ENCODE measurements around the gene OPA3. TPM values are rescaled to one million over a fixed set of nuclear protein-coding genes. Genes with fewer than 3 reads are reported as not detected.

Gene OPA3
- total RNA-seq, 1 experiment from 2014 or later, result 10.7 TPM

DNA sequence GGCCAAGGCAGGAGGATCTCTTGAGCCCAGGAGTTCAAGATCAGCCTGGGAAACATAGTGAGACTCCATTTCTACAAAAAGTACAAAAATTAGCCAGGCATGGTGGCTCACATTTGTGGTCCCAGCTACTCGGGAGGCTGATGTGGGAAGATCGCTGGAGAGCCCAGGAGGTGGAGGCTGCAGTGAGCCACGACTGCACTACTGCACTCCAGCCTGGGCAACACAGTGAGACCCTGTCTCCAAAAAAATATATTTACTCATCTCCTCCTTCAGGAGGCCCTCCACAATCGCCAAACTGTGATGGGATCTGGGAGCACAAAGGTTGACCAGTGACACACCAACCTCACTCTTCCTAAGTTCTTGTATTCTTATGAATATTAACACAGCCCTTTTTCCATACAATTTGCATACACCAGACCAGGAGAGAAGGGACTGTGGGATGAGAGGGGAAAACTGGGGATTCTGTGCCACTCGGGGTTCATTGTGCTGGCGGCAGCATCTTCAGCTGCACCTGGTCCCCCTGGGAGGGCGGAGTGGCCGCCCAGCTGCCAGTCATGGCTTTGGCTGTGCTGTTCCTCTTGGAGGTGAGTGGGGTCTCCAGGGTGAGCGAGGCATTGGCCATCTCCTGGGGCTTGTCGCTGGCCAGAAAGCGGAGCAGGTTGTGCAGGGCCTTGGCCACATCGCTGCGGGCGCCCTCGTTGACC, 5.8 kb upstream of the OPA3 start:
- Histone ChIP-seq H3K27me3 (replicated peaks) (no peaks in the 10 kb centered on the region), H3K4me3 (no peak overlapping the region), H3K9me3 (replicated peaks) (no peaks in the 10 kb centered on the region), H3K27ac (no peak overlapping the region), H3K4me1 (replicated peaks) (peaks cover under 1% of the 10 kb centered on the region), H3K36me3 (no peaks in the 10 kb centered on the region)
- DNase-seq (ENCODE audit: low read depth in 1 of 2, low spot score in 2 of 2), result no peak

DNA sequence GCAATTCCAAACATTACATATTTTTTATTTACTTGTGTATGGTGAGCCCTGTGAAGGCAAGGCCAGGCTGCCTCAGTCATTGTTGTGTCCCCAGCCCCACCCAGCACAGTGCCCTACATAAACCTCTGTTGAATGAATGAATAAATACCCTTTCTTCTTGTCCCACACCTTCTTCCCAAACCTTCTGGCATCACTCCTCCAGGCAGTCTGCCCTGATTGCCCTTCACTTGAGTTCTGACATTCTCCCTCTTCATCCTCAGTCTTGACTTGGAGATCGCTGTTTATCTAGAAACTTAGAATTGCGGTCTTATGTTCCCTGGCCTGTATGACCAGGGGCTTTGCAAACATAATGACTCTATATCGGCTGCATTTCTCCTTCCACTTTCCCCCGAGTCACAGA, 5.2 kb upstream of the OPA3 start:
- Histone ChIP-seq H3K4me3 (no peak overlapping the region), H3K9me3 (replicated peaks) (no peaks in the 10 kb centered on the region)

DNA sequence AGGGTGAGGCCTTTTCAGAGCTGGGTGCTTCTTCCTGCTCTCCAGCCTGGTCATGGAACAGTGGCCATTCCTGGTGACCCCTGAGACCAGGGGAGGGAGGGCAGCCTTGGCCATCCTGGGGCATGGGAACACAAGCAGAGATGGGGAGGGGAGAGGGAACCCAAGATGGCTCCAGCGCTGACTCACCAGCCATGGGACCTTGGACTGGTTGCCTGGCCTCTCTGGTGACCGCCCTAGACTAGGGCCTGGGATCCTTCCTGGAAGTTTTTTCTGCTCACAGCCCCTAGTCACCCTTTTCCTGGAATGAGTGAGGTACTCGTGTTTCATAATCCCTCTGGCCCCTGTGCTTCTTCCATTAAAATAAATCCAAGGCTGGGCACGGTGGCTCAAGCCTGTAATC, 3.3 kb upstream of the OPA3 start:
- Histone ChIP-seq H3K4me1 (replicated peaks) (peaks cover 12% of the 10 kb centered on the region), H3K4me3 (no peak overlapping the region), H3K9me3 (replicated peaks) (no peaks in the 10 kb centered on the region), H3K36me3 (0 out of 2 replicates have a peak, but pooled peaks cover 7% of the 10 kb centered on the region), H3K27me3 (replicated peaks) (no peaks in the 10 kb centered on the region), H3K27ac (no peak overlapping the region)
- DNase-seq (ENCODE audit: low read depth in 1 of 2, low spot score in 2 of 2), result no peak

More for the DNA sequence above, 5.2 kb upstream of the OPA3 start:
- Histone ChIP-seq H3K27me3 (replicated peaks) (no peaks in the 10 kb centered on the region), H3K27ac (no peak overlapping the region), H3K36me3 (no peaks in the 10 kb centered on the region), H3K4me1 (replicated peaks) (peaks cover 6% of the 10 kb centered on the region)
- no peak for DNase-seq (ENCODE audit: low read depth in 1 of 2, low spot score in 2 of 2)

DNA sequence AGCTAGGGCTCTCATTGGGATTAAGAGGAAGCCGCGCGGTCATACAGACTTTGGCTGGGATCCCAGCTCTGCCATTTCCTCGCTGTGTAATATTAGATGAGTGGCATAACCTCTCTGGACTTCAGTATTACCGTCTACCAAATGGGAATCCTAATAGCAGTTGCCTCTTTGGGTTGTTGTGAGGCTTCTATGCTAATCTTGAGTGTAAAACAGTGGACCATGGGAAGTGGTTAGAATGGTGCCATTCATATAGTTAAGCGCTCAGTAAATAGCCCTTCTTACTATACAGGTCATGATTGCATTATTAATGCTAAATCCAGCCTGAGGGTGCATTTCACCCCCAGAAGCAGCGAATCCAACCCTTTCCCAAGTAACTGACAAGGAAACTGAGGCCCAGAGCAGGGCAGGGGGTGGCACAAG, 566 bp upstream of the OPA3 start:
- Histone ChIP-seq H3K4me3 (peak overlapping the region; percentile 67), H3K4me1 (replicated peaks) (peaks cover 12% of the 10 kb centered on the region), H3K27ac (peak overlapping the region; percentile 96), H3K36me3 (0 out of 2 replicates have a peak, but pooled peaks cover 7% of the 10 kb centered on the region), H3K9me3 (replicated peaks) (no peaks in the 10 kb centered on the region), H3K27me3 (replicated peaks) (no peaks in the 10 kb centered on the region)
- no peak for DNase-seq (ENCODE audit: low read depth in 1 of 2, low spot score in 2 of 2)

DNA sequence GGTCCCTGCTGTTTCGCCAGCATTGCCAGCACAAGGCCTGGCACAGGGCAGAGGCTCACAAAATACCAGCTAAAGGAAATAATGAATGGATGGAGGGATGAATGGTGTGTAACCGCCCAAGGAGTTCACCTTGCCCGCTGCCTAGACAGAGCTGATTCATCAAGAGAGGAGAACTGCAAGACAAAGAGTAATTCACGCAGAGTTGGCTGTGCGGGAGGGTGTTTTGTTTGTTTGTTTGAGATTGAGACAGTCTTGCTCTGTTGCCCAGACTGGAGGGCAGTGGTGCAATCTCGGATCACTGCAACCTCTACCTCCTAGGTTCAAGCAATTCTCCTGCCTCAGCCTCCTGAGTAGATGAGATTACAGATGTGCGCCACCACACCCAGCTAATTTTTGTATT, 3.0 kb downstream of the OPA3 start:
- no peak overlapping the region for H3K27ac ChIP-seq
- no peaks in the 10 kb centered on the region for H3K27me3 ChIP-seq (replicated peaks)
- 0 out of 2 replicates have a peak, but pooled peaks cover 7% of the 10 kb centered on the region for H3K36me3 ChIP-seq
- no peak for DNase-seq (ENCODE audit: low read depth in 1 of 2, low spot score in 2 of 2)
- peaks cover 32% of the 10 kb centered on the region for H3K4me1 ChIP-seq (replicated peaks)
- no peak overlapping the region for H3K4me3 ChIP-seq
- H3K9me3 ChIP-seq (replicated peaks), result no peaks in the 10 kb centered on the region

DNA sequence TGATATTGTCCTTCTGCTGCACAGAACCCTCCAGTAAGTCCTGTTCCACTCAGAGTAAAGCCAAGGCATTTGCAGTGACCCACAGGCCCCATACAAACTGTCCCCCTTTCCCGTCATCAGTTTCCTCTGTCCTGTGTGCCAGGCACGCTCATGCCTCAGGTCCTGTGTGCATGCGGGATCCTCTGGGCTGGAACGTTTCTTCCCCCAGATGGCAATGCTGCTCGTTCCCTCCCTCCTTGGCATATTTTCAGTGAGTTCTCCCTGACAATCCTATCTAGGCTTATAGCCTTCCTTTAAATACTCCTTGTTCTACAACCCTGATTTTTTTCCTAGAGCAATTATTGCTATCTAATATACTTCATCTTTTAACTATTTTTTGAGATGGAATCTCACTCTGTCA, 5.7 kb downstream of the OPA3 start:
- Histone ChIP-seq H3K4me3 (no peak overlapping the region), H3K27ac (no peak overlapping the region), H3K4me1 (replicated peaks) (peaks cover 31% of the 10 kb centered on the region), H3K9me3 (replicated peaks) (no peaks in the 10 kb centered on the region), H3K27me3 (replicated peaks) (no peaks in the 10 kb centered on the region), H3K36me3 (0 out of 2 replicates have a peak, but pooled peaks cover 5% of the 10 kb centered on the region)
- no peak for DNase-seq (ENCODE audit: low read depth in 1 of 2, low spot score in 2 of 2)

DNA sequence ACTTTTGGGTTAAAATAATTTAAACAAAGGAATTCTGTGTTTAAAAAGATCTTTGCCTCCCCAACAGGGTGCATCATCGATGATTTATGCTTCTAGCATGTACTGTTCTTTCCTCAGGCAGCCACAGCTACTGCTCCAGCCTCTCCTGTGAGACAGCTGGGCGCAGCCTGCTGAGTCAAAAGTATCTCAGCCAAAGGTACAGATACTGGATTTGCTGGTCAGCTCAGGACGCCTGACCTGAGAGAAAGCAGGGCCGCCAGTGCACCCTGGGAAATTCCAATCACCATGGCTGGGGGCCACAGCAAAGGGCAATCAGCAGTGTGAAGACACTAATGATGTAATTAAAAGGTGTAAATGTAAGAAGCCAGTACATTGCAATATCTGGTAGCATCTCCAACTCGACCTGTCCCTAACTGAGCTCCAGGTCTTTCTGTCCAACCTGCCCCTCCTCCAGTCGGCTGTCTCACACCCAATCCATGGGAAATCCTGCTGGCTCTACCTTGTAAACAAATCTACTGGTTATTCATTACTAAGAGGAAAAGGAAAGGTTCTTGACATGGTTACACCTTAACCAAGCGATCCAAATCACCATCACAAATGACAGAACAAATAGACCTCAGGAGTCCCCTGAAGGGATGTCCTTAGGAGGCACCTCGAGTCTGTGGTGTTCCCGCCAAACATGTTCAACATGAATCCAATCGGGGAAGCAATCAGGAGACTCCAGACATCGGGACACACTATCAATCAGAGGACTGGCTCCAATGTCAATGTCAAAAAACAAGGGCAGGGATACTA, 7.3 kb downstream of the OPA3 start:
- Histone ChIP-seq H3K4me3 (no peak overlapping the region), H3K36me3 (0 out of 2 replicates have a peak, but pooled peaks cover 4% of the 10 kb centered on the region)
- peak; percentile 47 to 74 for DNase-seq (ENCODE audit: low read depth in 1 of 2, low spot score in 2 of 2)

DNA sequence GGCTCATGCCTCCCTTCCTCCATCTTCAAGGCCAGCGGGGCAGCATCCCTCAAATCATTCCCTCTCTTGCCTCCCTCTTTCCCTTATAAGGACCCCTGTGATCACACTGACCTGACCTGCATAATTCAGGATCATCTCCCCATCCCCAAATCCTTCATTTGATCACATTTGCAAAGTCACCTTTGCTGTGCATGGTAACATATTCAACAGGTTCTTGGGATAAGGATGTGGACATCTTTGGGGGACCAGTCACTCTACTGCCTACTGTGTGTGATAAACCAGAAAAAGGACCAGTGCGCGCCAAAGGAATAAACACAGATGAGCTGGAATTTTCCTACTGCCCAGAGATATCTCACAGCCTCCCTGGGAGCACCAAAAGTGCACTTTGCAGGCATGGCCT, 7.9 kb downstream of the OPA3 start:
- Histone ChIP-seq H3K36me3 (0 out of 2 replicates have a peak, but pooled peaks cover 4% of the 10 kb centered on the region), H3K27ac (peak overlapping the region; percentile 26; the same call in 1 of the 2 replicates), H3K4me1 (replicated peaks) (peaks cover 26% of the 10 kb centered on the region), H3K9me3 (replicated peaks) (no peaks in the 10 kb centered on the region), H3K27me3 (replicated peaks) (no peaks in the 10 kb centered on the region), H3K4me3 (no peak overlapping the region)
- DNase-seq (ENCODE audit: low read depth in 1 of 2, low spot score in 2 of 2), result no peak

More for the DNA sequence above, 7.3 kb downstream of the OPA3 start:
- peaks cover 26% of the 10 kb centered on the region for H3K4me1 ChIP-seq (replicated peaks)
- peak overlapping the region; percentile 29 for H3K27ac ChIP-seq
- H3K27me3 ChIP-seq (replicated peaks), result no peaks in the 10 kb centered on the region
- no peaks in the 10 kb centered on the region for H3K9me3 ChIP-seq (replicated peaks)

DNA sequence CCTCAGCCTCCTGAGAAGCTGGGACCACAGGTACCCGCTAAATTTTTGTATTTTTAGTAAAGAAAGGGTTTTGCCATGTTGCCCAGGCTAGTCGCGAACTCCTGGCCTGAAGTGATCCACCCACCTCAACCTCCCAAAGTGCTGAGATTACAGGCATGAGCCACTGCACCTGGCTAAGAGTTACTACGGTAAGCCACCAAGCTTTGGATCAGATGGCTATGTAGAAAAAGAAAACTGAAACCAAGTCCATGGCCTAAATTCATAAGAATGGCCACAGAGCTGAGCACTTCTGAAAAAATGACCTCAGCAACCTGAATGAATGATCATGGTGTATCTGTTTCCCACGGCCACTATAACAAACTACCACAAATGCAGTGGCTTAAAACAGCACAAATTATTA, 9.4 kb downstream of the OPA3 start:
- Histone ChIP-seq H3K36me3 (0 out of 2 replicates have a peak, but pooled peaks cover 4% of the 10 kb centered on the region), H3K27ac (no peak overlapping the region)

DNA sequence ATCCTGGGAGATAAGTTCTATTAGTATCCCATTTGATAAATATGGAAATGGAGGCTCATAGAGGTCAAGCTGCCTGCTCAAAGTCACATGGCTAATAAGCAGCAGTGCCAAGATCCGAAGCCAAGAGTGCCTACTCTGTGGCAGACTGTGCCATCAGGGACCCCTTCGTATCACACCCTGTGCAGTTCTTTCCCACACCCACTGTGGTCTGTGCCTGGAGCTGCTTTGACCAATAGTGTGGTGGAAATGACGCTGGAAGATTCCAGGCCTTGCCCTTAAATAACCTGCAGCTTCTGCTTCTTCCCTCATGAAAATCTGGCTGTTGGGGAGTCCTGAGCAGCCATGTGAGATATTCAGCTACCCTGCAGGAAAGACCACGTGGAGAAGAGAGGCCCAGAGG, 10.1 kb downstream of the OPA3 start:
- H3K9me3 ChIP-seq (replicated peaks), result no peaks in the 10 kb centered on the region; the same call in 1 of the 2 replicates
- 0 out of 2 replicates have a peak, but pooled peaks cover 4% of the 10 kb centered on the region for H3K36me3 ChIP-seq
- DNase-seq (ENCODE audit: low read depth in 1 of 2, low spot score in 2 of 2), result no peak
- H3K27me3 ChIP-seq (replicated peaks), result no peaks in the 10 kb centered on the region
- H3K4me3 ChIP-seq, result no peak overlapping the region
- peaks cover 26% of the 10 kb centered on the region for H3K4me1 ChIP-seq (replicated peaks)
- no peak overlapping the region for H3K27ac ChIP-seq

More for the DNA sequence above, 9.4 kb downstream of the OPA3 start:
- no peaks in the 10 kb centered on the region for H3K27me3 ChIP-seq (replicated peaks)
- H3K4me1 ChIP-seq (replicated peaks), result peaks cover 26% of the 10 kb centered on the region
- DNase-seq (ENCODE audit: low read depth in 1 of 2, low spot score in 2 of 2), result no peak
- H3K4me3 ChIP-seq, result no peak overlapping the region
- no peaks in the 10 kb centered on the region; the same call in 1 of the 2 replicates for H3K9me3 ChIP-seq (replicated peaks)

DNA sequence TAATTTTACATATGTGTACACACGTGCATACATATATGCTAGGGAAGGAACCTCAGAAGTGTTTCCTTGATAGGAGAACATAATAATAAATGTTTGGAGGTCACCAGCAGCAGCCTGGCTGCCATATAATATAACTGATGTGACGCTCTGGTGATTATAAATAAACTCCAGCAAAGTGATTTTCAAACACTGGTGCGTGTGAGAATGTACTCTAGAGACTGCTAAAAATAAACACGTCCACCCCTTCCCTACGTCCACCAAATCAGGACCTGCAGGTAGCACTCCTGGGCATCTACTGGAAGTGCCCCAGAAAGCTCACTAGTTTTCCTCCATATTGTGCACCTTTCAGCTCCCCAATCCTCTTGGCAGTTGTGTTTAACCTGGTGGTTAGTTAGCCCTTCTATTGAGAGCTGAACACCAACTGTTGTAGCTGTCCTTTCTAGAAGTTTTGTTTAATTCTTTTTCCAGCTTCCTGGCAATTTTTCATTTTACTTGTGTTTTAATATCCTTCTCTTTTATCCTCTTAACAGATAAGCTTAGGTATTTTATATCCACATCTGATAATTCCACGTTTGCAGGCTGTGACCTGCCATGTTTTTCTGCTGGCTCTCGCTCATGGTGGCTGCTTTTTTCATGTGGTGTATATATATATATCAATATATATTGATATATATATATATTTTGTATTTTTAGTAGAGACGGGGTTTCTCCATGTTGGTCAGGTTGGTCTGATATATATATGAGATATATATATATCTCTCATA, 13.0 kb downstream of the OPA3 start:
- no peaks in the 10 kb centered on the region; the same call in 1 of the 2 replicates for H3K9me3 ChIP-seq (replicated peaks)
- no peak for DNase-seq (ENCODE audit: low read depth in 1 of 2, low spot score in 2 of 2)
- H3K36me3 ChIP-seq, result 0 out of 2 replicates have a peak, but pooled peaks cover 4% of the 10 kb centered on the region
- no peak overlapping the region for H3K4me3 ChIP-seq
- peaks cover 14% of the 10 kb centered on the region for H3K4me1 ChIP-seq (replicated peaks)
- H3K27ac ChIP-seq, result no peak overlapping the region
- no peaks in the 10 kb centered on the region for H3K27me3 ChIP-seq (replicated peaks)

DNA sequence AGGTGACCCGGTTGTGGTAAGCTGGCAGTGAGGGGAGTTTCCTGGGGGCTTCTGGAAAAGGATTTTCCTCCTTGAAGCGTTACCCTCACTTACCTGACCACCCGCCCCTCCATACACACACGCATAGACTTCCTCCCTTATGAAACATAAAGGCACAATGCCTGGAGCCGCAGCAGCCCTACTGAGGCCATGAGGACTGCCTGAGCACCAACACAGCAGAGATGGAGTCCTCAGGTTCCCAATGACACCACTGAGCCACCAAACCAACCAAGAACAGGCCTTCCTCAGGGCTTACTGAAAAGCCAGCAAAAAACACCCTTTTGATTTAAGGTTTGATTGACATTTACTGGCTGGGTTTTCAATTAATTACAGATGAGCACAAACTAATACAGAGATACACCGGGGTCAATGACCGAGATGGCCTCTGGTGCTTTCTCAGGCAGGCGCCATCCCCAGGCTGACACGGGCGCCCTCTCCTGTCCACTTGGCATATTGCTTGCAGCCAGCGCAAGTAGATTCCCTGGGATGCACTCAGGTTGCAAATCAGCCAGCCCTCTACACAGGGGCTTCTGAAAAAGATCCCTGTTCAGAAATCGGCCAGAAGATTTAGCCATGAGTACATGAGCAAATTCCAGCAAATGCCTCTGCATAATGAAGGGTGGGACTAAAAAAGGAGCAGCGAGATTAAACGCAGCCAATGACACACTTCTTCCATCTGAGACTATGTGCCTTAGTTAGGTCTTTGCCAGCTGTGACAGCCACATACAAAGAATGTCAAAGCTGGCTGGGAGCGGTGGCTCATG, 14.8 kb downstream of the OPA3 start:
- H3K27ac ChIP-seq, result no peak overlapping the region
- H3K9me3 ChIP-seq (replicated peaks), result no peaks in the 10 kb centered on the region; the same call in 1 of the 2 replicates
- DNase-seq (ENCODE audit: low read depth in 1 of 2, low spot score in 2 of 2), result peak in 1 of 2 experiments; percentile 58
- peaks cover 8% of the 10 kb centered on the region for H3K4me1 ChIP-seq (replicated peaks)
- no peak overlapping the region for H3K4me3 ChIP-seq
- no peaks in the 10 kb centered on the region for H3K27me3 ChIP-seq (replicated peaks)
- H3K36me3 ChIP-seq, result 0 out of 2 replicates have a peak, but pooled peaks cover 4% of the 10 kb centered on the region

DNA sequence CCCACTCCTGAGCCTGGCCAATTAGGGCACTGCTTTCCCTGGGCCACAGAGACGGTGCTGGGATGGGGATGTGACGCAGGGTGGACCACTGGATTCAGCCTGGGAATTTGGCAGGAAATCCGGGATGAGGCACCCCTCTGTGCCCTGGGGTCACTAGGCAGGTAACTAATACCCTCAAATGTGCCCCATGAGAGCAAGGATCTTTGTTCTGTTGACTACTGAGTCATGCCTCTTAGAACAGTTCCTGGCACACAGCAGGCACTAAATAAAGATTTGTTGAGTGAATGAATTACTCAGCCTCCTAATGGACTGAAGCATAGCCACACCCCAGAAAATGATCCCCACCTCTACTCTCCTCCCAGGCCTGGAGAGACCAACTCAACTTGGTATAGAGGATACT, 15.9 kb downstream of the OPA3 start:
- no peaks in the 10 kb centered on the region; the same call in 1 of the 2 replicates for H3K9me3 ChIP-seq (replicated peaks)
- no peak overlapping the region for H3K27ac ChIP-seq
- no peak overlapping the region for H3K4me3 ChIP-seq
- H3K36me3 ChIP-seq, result 0 out of 2 replicates have a peak, but pooled peaks cover 4% of the 10 kb centered on the region
- no peak for DNase-seq (ENCODE audit: low read depth in 1 of 2, low spot score in 2 of 2)
- H3K4me1 ChIP-seq (replicated peaks), result peaks cover 8% of the 10 kb centered on the region
- no peaks in the 10 kb centered on the region for H3K27me3 ChIP-seq (replicated peaks)

All from SJSA1 (cell line).